NOMO-1 treated with DMSO at 0.1 percent for 48 hours (cell line): ENCODE measurements around the gene XIST.
"Not testable (repeated sequence)": the region's sequence is repeated elsewhere in the genome, so short reads cannot be mapped to it uniquely, and the experiment has no call there.

Source experiments
- DNase-seq: peaks from one replicate; lab custom pipeline; 2025; ENCODE audit not compliant: unreplicated experiment; lab: John Stamatoyannopoulos, UW

The XIST gene

GRCh38 chrX:73817393-73818199 is 34.9 kb downstream of the XIST start:
- DNase-seq, result no peak

GRCh38 chrX:73812256-73812655 is 40.3 kb downstream of the XIST start:
- DNase-seq, result no peak

GRCh38 chrX:73804109-73804508 is 48.4 kb downstream of the XIST start:
- DNase-seq, result not testable (repeated sequence)

DNA sequence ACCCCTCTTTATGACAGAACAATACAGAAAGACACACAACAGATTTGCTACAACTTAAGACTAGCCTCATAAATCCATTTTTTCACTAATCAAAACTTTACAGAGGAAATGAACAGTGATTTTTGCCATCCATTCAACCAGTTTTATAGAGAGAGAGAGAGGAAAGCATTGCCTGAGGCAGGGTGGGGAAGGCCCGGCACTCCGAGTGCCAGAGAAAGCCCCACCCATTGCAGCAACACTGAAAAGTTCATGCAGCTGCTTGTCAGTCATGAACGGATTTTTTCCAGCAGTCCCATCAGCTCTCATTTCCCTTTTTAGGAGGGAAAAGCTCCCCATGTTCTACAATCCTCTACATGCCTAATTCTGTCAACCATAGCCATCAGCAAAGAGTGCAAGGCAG is 52.6 kb downstream of the XIST start:
- no peak for DNase-seq

GRCh38 chrX:73792511-73792910 is 60.0 kb downstream of the XIST start:
- DNase-seq, result not testable (repeated sequence)

DNA sequence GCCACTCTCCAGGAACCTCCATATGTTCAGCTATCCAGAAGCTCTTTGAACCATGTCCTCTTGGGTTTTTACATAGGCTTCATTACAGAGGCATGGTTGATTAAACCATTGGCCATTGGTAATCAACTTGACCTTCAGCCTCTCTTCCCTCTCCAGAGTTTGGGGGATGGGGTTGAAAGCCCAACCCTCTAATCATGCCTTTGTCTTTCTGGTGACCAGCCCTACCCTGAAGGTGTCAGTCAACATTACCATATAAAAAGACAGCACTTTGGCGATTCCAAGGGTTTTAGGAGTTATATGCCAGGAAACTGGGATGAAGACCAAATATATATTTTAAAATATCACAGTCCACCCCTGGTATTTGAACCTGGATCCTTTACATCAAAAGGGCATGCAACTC is 67.0 kb downstream of the XIST start:
- no peak for DNase-seq
